HEK293 (cell line): Measurements from ENCODE around the gene AGAP1.

Experiments
- CTCF ChIA-PET: fragments of 350-600 bp; formaldehyde crosslinking; extraction: SDS; loops from one replicate; lab custom pipeline; 2021; ENCODE audit warnings: antibody characterized with exemption; lab: Yijun Ruan, JAX
- POLR2A ChIA-PET: fragments of 300-600 bp; formaldehyde crosslinking; extraction: SDS; loops from one replicate; lab custom pipeline; 2020; ENCODE audit warnings: antibody characterized with exemption, inconsistent platforms; lab: Yijun Ruan, JAX
- H3K27ac ChIP-seq: fragments of 200-500 bp; sonication (Bioruptor generic); 2 replicates; pipeline ENCODE4 v1.5.1; 2014; ENCODE audit warnings: low read depth, low read length, control low read depth, inconsistent platforms; ENCODE audit errors: extremely low read depth
- H3K36me3 ChIP-seq, 2 experiments: fragments of 200-500 bp in 1 of 2; sonication (Bioruptor generic) in 1 of 2; 1 replicate in 1 of 2; 2 replicates in 1 of 2; pipeline ENCODE4 v1.5.1; 2014 to 2017; ENCODE audit warnings: inconsistent platforms in 2 of 2, low read length in 2 of 2; ENCODE audit not compliant: control insufficient read depth in 2 of 2, insufficient read depth in 1 of 2
- H3K4me1 ChIP-seq: fragments of 200-500 bp; sonication (Bioruptor generic); 2 replicates; pipeline ENCODE4 v1.5.1; 2014; ENCODE audit warnings: mild to moderate bottlenecking, low read length, inconsistent platforms; ENCODE audit not compliant: control insufficient read depth, insufficient read depth
- H3K4me3 ChIP-seq: 2 replicates; pipeline ENCODE4 v1.5.1; 2011; ENCODE audit warnings: low read depth, mild to moderate bottlenecking, control low read depth, low read length, moderate library complexity
- H3K9me3 ChIP-seq: fragments of 200-500 bp; sonication (Bioruptor generic); 2 replicates; pipeline ENCODE4 v1.5.1; 2014; ENCODE audit warnings: low read depth, low read length, inconsistent platforms; ENCODE audit not compliant: control insufficient read depth, insufficient read depth
- AEBP2 ChIP-seq: fragments of 450-650 bp; formaldehyde crosslinking; IDR thresholded peaks from 2 replicates; pipeline ENCODE4 v1.5.1; 2016; ENCODE audit warnings: missing biosample characterization, missing genetic modification characterization, borderline replicate concordance
- HIC1 ChIP-seq: fragments of 450-650 bp; formaldehyde crosslinking; IDR thresholded peaks from 2 replicates; pipeline ENCODE4 v1.5.1; 2016; ENCODE audit warnings: missing biosample characterization, missing genetic modification characterization
- HOXD13 ChIP-seq: sonication (generic); formaldehyde crosslinking; IDR thresholded peaks from 2 replicates; pipeline ENCODE4 v1.8.0; 2022; ENCODE audit warnings: missing genetic modification reagents, borderline replicate concordance
- OSR2 ChIP-seq: fragments of 450-650 bp; formaldehyde crosslinking; IDR thresholded peaks from 2 replicates; pipeline ENCODE4 v1.5.1; 2016; ENCODE audit warnings: missing biosample characterization, missing genetic modification characterization
- PRDM6 ChIP-seq: fragments of 450-650 bp; formaldehyde crosslinking; IDR thresholded peaks from 2 replicates; pipeline ENCODE4 v1.5.1; 2017; ENCODE audit warnings: missing biosample characterization, missing genetic modification characterization
- SP2 ChIP-seq: fragments of 450-650 bp; formaldehyde crosslinking; IDR thresholded peaks from 2 replicates; pipeline ENCODE4 v1.5.1; 2016; ENCODE audit warnings: missing biosample characterization, missing genetic modification characterization
- ZBTB20 ChIP-seq: fragments of 450-650 bp; formaldehyde crosslinking; IDR thresholded peaks from 2 replicates; pipeline ENCODE4 v1.5.1; 2016; ENCODE audit warnings: missing biosample characterization, missing genetic modification characterization
- ZNF112 ChIP-seq: fragments of 450-650 bp; formaldehyde crosslinking; IDR thresholded peaks from 2 replicates; pipeline ENCODE4 v1.5.0; 2017; ENCODE audit warnings: missing biosample characterization, missing genetic modification characterization
- ZNF23 ChIP-seq: fragments of 450-650 bp; formaldehyde crosslinking; IDR thresholded peaks from 2 replicates; pipeline ENCODE4 v1.5.1; 2016; ENCODE audit warnings: missing biosample characterization, missing genetic modification characterization, borderline replicate concordance
- ZNF280D ChIP-seq: fragments of 450-650 bp; formaldehyde crosslinking; IDR thresholded peaks from 2 replicates; pipeline ENCODE4 v1.5.1; 2016; ENCODE audit warnings: missing biosample characterization, missing genetic modification characterization
- ZNF335 ChIP-seq: fragments of 450-650 bp; formaldehyde crosslinking; conservative IDR thresholded peaks from 2 replicates; pipeline ENCODE4 v1.5.1; 2016; ENCODE audit warnings: missing biosample characterization, missing genetic modification characterization
- ZNF391 ChIP-seq: fragments of 450-650 bp; formaldehyde crosslinking; IDR thresholded peaks from 2 replicates; pipeline ENCODE4 v1.5.1; 2016; ENCODE audit warnings: low read depth, missing biosample characterization, missing genetic modification characterization, borderline replicate concordance
- ZNF521 ChIP-seq: fragments of 450-650 bp; formaldehyde crosslinking; IDR thresholded peaks from 2 replicates; pipeline ENCODE4 v1.5.1; 2017; ENCODE audit warnings: missing biosample characterization, mild to moderate bottlenecking, missing genetic modification characterization
- ZNF555 ChIP-seq: fragments of 450-650 bp; formaldehyde crosslinking; conservative IDR thresholded peaks from 2 replicates; pipeline ENCODE4 v1.5.1; 2017; ENCODE audit warnings: missing biosample characterization, mild to moderate bottlenecking, missing genetic modification characterization, inconsistent platforms
- ZNF561 ChIP-seq: fragments of 450-650 bp; IDR thresholded peaks from 2 replicates; pipeline ENCODE4 v1.5.1; 2018; ENCODE audit warnings: missing biosample characterization, missing genetic modification characterization, borderline replicate concordance
- ZNF623 ChIP-seq: fragments of 450-650 bp; formaldehyde crosslinking; IDR thresholded peaks from 2 replicates; pipeline ENCODE4 v1.5.1; 2016; ENCODE audit warnings: missing biosample characterization, missing genetic modification characterization
- ZNF624 ChIP-seq: fragments of 450-650 bp; formaldehyde crosslinking; IDR thresholded peaks from 2 replicates; pipeline ENCODE4 v1.5.1; 2017; ENCODE audit warnings: missing biosample characterization, missing genetic modification characterization
- ZNF692 ChIP-seq: fragments of 450-650 bp; formaldehyde crosslinking; IDR thresholded peaks from 2 replicates; pipeline ENCODE4 v1.5.1; 2016; ENCODE audit warnings: missing biosample characterization, missing genetic modification characterization
- ZNF701 ChIP-seq: fragments of 450-650 bp; formaldehyde crosslinking; IDR thresholded peaks from 2 replicates; pipeline ENCODE4 v1.5.1; 2016; ENCODE audit warnings: missing biosample characterization, missing genetic modification characterization
- ZNF76 ChIP-seq: fragments of 450-650 bp; formaldehyde crosslinking; IDR thresholded peaks from 2 replicates; pipeline ENCODE4; 2016; ENCODE audit warnings: low read depth, missing biosample characterization, missing genetic modification characterization, borderline replicate concordance
- ZNF843 ChIP-seq: fragments of 450-650 bp; formaldehyde crosslinking; IDR thresholded peaks from 2 replicates; pipeline ENCODE4 v1.5.1; 2016; ENCODE audit warnings: missing biosample characterization, missing genetic modification characterization
- ZSCAN23 ChIP-seq: fragments of 450-650 bp; formaldehyde crosslinking; IDR thresholded peaks from 2 replicates; pipeline ENCODE4 v1.5.1; 2016; ENCODE audit warnings: missing biosample characterization, missing genetic modification characterization

Gene AGAP1

GRCh38 chr2:235710933-235711332, 217.1 kb downstream of the AGAP1 start:
- Histone ChIP-seq H3K27ac (no peak overlapping the region), H3K4me3 (no peak overlapping the region), H3K9me3 (no peaks in the 10 kb centered on the region), H3K36me3 (peaks cover 0 to 28% of the 10 kb centered on the region in 2 experiments; a peak in 1 of 3 replicates), H3K4me1 (no peaks in the 10 kb centered on the region)
- ChIA-PET POLR2A (interaction anchor here (0.6 kb wide), 1 partner anchor 33 kb away, joined by 5 read pairs; no protein-coding TSS in a partner anchor), CTCF (interaction anchor here (0.6 to 0.7 kb wide), 2 partner anchors 41 to 1421 kb away, joined by 3 read pairs; no protein-coding TSS in a partner anchor)
- TF ChIP-seq ZBTB20 (tag by site-specific recombination) (no peak), HIC1 (tag by site-specific recombination) (no peak)

GRCh38 chr2:235711527-235711926, 217.7 kb downstream of the AGAP1 start:
- Histone ChIP-seq H3K4me1 (no peaks in the 10 kb centered on the region), H3K27ac (no peak overlapping the region), H3K4me3 (no peak overlapping the region), H3K36me3 (peaks cover 0 to 28% of the 10 kb centered on the region in 2 experiments; a peak in 1 of 3 replicates), H3K9me3 (no peaks in the 10 kb centered on the region)
- ChIA-PET CTCF (no interaction called here), POLR2A (interaction anchor here (0.6 kb wide), 1 partner anchor 34 kb away, joined by 5 read pairs; no protein-coding TSS in a partner anchor)
- TF ChIP-seq ZNF280D (tag by site-specific recombination) (no peak), ZNF843 (tag by site-specific recombination) (no peak), ZNF692 (tag by site-specific recombination) (no peak), ZNF521 (tag by site-specific recombination) (no peak), ZNF391 (tag by site-specific recombination) (no peak), SP2 (no peak), ZNF335 (tag by site-specific recombination) (no peak), ZNF624 (tag by site-specific recombination) (no peak), HOXD13 (no peak), ZNF561 (tag by site-specific recombination) (no peak), ZNF76 (tag by site-specific recombination) (no peak)

- POLR2A ChIA-PET: no interaction called here
- peaks cover 6% of the 10 kb centered on the region for H3K4me1 ChIP-seq
- no peak overlapping the region for H3K4me3 ChIP-seq
- CTCF ChIA-PET: interaction anchor here (0.6 to 0.7 kb wide), 2 partner anchors 1057 to 1783 kb away, joined by 3 to 4 read pairs; no protein-coding TSS in a partner anchor
- H3K27ac ChIP-seq: no peak overlapping the region
- no peaks in the 10 kb centered on the region for H3K9me3 ChIP-seq
- H3K36me3 ChIP-seq: peaks cover 0 to 28% of the 10 kb centered on the region in 2 experiments; a peak in 1 of 3 replicates
- TF ChIP-seq ZNF555 (tag by site-specific recombination) (no peak), ZNF623 (tag by site-specific recombination) (no peak), ZNF112 (no peak), ZSCAN23 (tag by site-specific recombination) (no peak), ZNF23 (tag by site-specific recombination) (no peak), PRDM6 (no peak), OSR2 (tag by site-specific recombination) (no peak), ZNF701 (no peak), AEBP2 (tag by site-specific recombination) (no peak)
Observed at GRCh38 chr2:235712176-235712575, 218.3 kb downstream of the AGAP1 start.
